OCI-LY7 (cell line): ENCODE measurements around the gene HORMAD2.

Source experiments
- CTCF ChIP-seq: fragments of 200-600 bp; sonication (generic); conservative IDR thresholded peaks from 2 replicates; pipeline ENCODE4 v1.5.1; 2014; ENCODE audit warnings: mild to moderate bottlenecking, antibody characterized with exemption, low read length, moderate library complexity, mixed read lengths
- EZH2phosphoT487 ChIP-seq: fragments of 200-600 bp; sonication (generic); IDR thresholded peaks from 2 replicates; pipeline ENCODE4 v1.6.1; 2018; ENCODE audit warnings: low read depth, borderline replicate concordance, mild to moderate bottlenecking, mixed run types, antibody characterized with exemption, low read length, moderate library complexity, mixed read lengths

GRCh38 chr22:30226192-30226832 is 146.0 kb downstream of the HORMAD2 start:
- no peak for TF ChIP-seq CTCF
- no peak for TF ChIP-seq EZH2phosphoT487
